Peyer's patch (tissue), 4 donors: ENCODE results near the gene ELOVL2.

Experiments used
- POLR2A ChIP-seq, 2 donors: fragments of 450-650 bp; IDR thresholded peaks; one replicate each; pipeline ENCODE4 v1.5.1; 2017; ENCODE audit warnings: antibody characterized with exemption in 2 of 2, mild to moderate bottlenecking in 2 of 2, moderate library complexity in 2 of 2
- TF ChIP-seq, protein P1 (sequence below), 6 experiments: fragments of 450-650 bp in 4 of 6; fragments of 200-600 bp in 2 of 6; sonication (generic) in 1 of 6; IDR thresholded peaks; one replicate each; pipeline ENCODE4 v1.5.1; 2017 to 2019; ENCODE audit warnings: antibody characterized with exemption in 6 of 6, mild to moderate bottlenecking in 3 of 6, moderate library complexity in 1 of 6

DNA sequence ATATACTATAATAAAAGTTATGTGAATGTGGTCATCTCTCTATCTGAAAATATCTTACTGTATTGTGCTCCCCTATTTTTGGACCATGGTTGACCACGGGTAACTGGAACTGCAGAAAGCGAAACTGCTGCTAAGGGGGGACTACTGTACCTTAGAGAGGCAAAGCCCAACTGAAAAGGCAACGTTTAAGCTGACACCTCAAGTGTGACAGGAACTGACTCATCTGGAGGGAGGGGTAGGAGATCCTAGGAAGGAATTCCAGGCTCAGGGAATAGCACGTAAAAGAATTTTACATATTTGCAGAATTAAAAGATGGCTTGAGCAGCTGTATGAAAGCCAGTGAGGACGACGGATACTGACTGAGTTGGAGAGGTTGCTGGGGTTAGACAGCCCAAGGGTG is 34.8 kb downstream of the ELOVL2 start:
- TF ChIP-seq, protein P1, sequence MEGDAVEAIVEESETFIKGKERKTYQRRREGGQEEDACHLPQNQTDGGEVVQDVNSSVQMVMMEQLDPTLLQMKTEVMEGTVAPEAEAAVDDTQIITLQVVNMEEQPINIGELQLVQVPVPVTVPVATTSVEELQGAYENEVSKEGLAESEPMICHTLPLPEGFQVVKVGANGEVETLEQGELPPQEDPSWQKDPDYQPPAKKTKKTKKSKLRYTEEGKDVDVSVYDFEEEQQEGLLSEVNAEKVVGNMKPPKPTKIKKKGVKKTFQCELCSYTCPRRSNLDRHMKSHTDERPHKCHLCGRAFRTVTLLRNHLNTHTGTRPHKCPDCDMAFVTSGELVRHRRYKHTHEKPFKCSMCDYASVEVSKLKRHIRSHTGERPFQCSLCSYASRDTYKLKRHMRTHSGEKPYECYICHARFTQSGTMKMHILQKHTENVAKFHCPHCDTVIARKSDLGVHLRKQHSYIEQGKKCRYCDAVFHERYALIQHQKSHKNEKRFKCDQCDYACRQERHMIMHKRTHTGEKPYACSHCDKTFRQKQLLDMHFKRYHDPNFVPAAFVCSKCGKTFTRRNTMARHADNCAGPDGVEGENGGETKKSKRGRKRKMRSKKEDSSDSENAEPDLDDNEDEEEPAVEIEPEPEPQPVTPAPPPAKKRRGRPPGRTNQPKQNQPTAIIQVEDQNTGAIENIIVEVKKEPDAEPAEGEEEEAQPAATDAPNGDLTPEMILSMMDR (IDR thresholded peaks at IDR 0.05) = no peak
- no peak for TF ChIP-seq POLR2A (IDR thresholded peaks at IDR 0.05)
